SK-N-SH (cell line): ENCODE results near the gene WTAP.
"Not testable (repeated sequence)": the region's sequence is repeated elsewhere in the genome, so short reads cannot be mapped to it uniquely, and the experiment has no call there.

Experiments used
- CHD2 ChIP-seq: fragments of 150-350 bp; IDR thresholded peaks from 2 replicates; pipeline ENCODE4 v1.6.1; 2018; ENCODE audit warnings: low read length; ENCODE audit not compliant: partially characterized antibody
- CTCF ChIP-seq: fragments of 200-600 bp; sonication (generic); IDR thresholded peaks from 2 replicates; pipeline ENCODE4 v1.6.1; 2017; ENCODE audit warnings: antibody characterized with exemption, mild to moderate bottlenecking, moderate library complexity
- FOXM1 ChIP-seq: IDR thresholded peaks from 2 replicates; pipeline ENCODE4 v1.4.0; 2012; ENCODE audit warnings: low read depth, mild to moderate bottlenecking
- JUND ChIP-seq: IDR thresholded peaks from 2 replicates; pipeline ENCODE4 v1.4.0; 2012
- MXI1 ChIP-seq: IDR thresholded peaks from 2 replicates; pipeline ENCODE4 v1.6.1; 2012; ENCODE audit warnings: mild to moderate bottlenecking, low read depth, low read length, improper control_type of control experiment
- NFIC ChIP-seq: IDR thresholded peaks from 2 replicates; pipeline ENCODE4 v1.4.0; 2012; ENCODE audit warnings: borderline replicate concordance
- RAD21 ChIP-seq: IDR thresholded peaks from 2 replicates; pipeline ENCODE4 v1.6.1; 2012; ENCODE audit warnings: mild to moderate bottlenecking, low read length
- SIN3A ChIP-seq: IDR thresholded peaks from 2 replicates; pipeline ENCODE4 v1.6.1; 2012; ENCODE audit warnings: low read depth, mild to moderate bottlenecking, low read length, moderate library complexity, borderline replicate concordance
- SMC3 ChIP-seq: IDR thresholded peaks from 2 replicates; pipeline ENCODE4 v1.6.1; 2012; ENCODE audit warnings: low read depth, low read length, improper control_type of control experiment
- TAF1 ChIP-seq: IDR thresholded peaks from 2 replicates; pipeline ENCODE4 v1.6.1; 2012; ENCODE audit warnings: low read depth, mild to moderate bottlenecking, low read length, moderate library complexity, borderline replicate concordance
- YY1 ChIP-seq: IDR thresholded peaks from 2 replicates; pipeline ENCODE4 v1.4.0; 2012; ENCODE audit warnings: low read depth, mild to moderate bottlenecking

GRCh38 chr6:159721981-159722380 is 5.3 kb upstream of the WTAP start:
- not testable (repeated sequence) for TF ChIP-seq CTCF, RAD21, MXI1, CHD2, SIN3A, TAF1, FOXM1, YY1, JUND, SMC3, NFIC
